ENCODE results near the gene TAB3. TPM values are rescaled to one million over a fixed set of nuclear protein-coding genes. Genes with fewer than 3 reads are reported as not detected.

The TAB3 gene
- total RNA-seq, 2 donors from 2014 or later: 19.5 to 25.2 TPM

Other genes starting within 250 kb of the TAB3 start
- 100 to 1,000 TPM in 1 of 2 donors, 10 to 100 TPM in 1; 53.1 to 147 TPM for gene GK, start 235.8 kb downstream of the TAB3 start, total RNA-seq
- gene FTHL17, start 182.8 kb upstream of the TAB3 start, total RNA-seq: not detected

All from activated naive CD4-positive, alpha-beta T cell treated with anti-CD3 and anti-CD28 coated beads, Interleukin-2, amount 50 U/mL, for 72 hours (primary cell).